ENCODE measurements around the gene CLHC1.

CLHC1 gene

GRCh38 chr2:55169915-55170314 is 62.2 kb downstream of the CLHC1 start:
- in situ Hi-C loops (cut with MboI; ENCODE audit: low sequenced_read_pairs), result loop anchor here (10.0 kb wide), 1 partner anchor 145 kb away; no protein-coding TSS in a partner anchor

GRCh38 chr2:55169359-55169758 is 62.7 kb downstream of the CLHC1 start:
- in situ Hi-C loops (cut with MboI; ENCODE audit: low sequenced_read_pairs), result loop anchor here (10.0 kb wide), 1 partner anchor 145 kb away; no protein-coding TSS in a partner anchor

- in situ Hi-C loops (cut with MboI; ENCODE audit: low sequenced_read_pairs), result loop anchor here (10.0 kb wide), 1 partner anchor 144 kb away; no protein-coding TSS in a partner anchor
These were observed 63.6 kb downstream of the CLHC1 start for GRCh38 chr2:55168221-55169154.

GRCh38 chr2:55165626-55166025 is 66.5 kb downstream of the CLHC1 start:
- in situ Hi-C loops (cut with MboI; ENCODE audit: low sequenced_read_pairs), result loop anchor here (10.0 kb wide), 1 partner anchor 141 kb away; no protein-coding TSS in a partner anchor

- in situ Hi-C loops (cut with MboI; ENCODE audit: low sequenced_read_pairs), result loop anchor here (10.0 kb wide), 1 partner anchor 140 kb away; no protein-coding TSS in a partner anchor
These were observed 67.3 kb downstream of the CLHC1 start for GRCh38 chr2:55164534-55165480.

- in situ Hi-C loops (cut with MboI; ENCODE audit: low sequenced_read_pairs), result loop anchor here (10.0 kb wide), 1 partner anchor 139 kb away; no protein-coding TSS in a partner anchor
These were observed 68.1 kb downstream of the CLHC1 start for GRCh38 chr2:55163941-55164390.

GRCh38 chr2:55163274-55163721 is 68.8 kb downstream of the CLHC1 start:
- in situ Hi-C loops (cut with MboI; ENCODE audit: low sequenced_read_pairs), result loop anchor here (10.0 kb wide), 1 partner anchor 138 kb away; no protein-coding TSS in a partner anchor

- in situ Hi-C loops (cut with MboI; ENCODE audit: low sequenced_read_pairs), result loop anchor here (10.0 kb wide), 1 partner anchor 138 kb away; no protein-coding TSS in a partner anchor
These were observed 69.6 kb downstream of the CLHC1 start for GRCh38 chr2:55162284-55163006.

GRCh38 chr2:55161295-55162210 is 70.5 kb downstream of the CLHC1 start:
- in situ Hi-C loops (cut with MboI; ENCODE audit: low sequenced_read_pairs), result loop anchor here (10.0 kb wide), 1 partner anchor 137 kb away; no protein-coding TSS in a partner anchor

- in situ Hi-C loops (cut with MboI; ENCODE audit: low sequenced_read_pairs), result loop anchor here (10.0 kb wide), 1 partner anchor 136 kb away; no protein-coding TSS in a partner anchor
These were observed 71.7 kb downstream of the CLHC1 start for GRCh38 chr2:55160422-55160821.

- in situ Hi-C loops (cut with MboI; ENCODE audit: low sequenced_read_pairs), result loop anchor here (10.0 kb wide), 1 partner anchor 135 kb away; no protein-coding TSS in a partner anchor
These were observed 72.3 kb downstream of the CLHC1 start for GRCh38 chr2:55159752-55160151.

GRCh38 chr2:55159037-55159651 is 72.9 kb downstream of the CLHC1 start:
- in situ Hi-C loops (cut with MboI; ENCODE audit: low sequenced_read_pairs), result no loop called here

GRCh38 chr2:55158111-55158814 is 73.8 kb downstream of the CLHC1 start:
- in situ Hi-C loops (cut with MboI; ENCODE audit: low sequenced_read_pairs), result no loop called here

- in situ Hi-C loops (cut with MboI; ENCODE audit: low sequenced_read_pairs), result no loop called here
These were observed 74.6 kb downstream of the CLHC1 start for GRCh38 chr2:55157474-55157884.

- in situ Hi-C loops (cut with MboI; ENCODE audit: low sequenced_read_pairs), result no loop called here
These were observed 75.1 kb downstream of the CLHC1 start for GRCh38 chr2:55156984-55157383.

- in situ Hi-C loops (cut with MboI; ENCODE audit: low sequenced_read_pairs), result no loop called here
These were observed 75.8 kb downstream of the CLHC1 start for GRCh38 chr2:55156326-55156725.

GRCh38 chr2:55155764-55156281 is 76.3 kb downstream of the CLHC1 start:
- in situ Hi-C loops (cut with MboI; ENCODE audit: low sequenced_read_pairs), result no loop called here

Measured in HL-60/S4 treated with retinoic acid at 250 ng/mL for 4 days and 3 days (cell line).